Activated naive CD4-positive, alpha-beta T cell treated with anti-CD3 and anti-CD28 coated beads, Interleukin-2, amount 10 ng/mL, durations not matched to agents 7 days and 5 days (primary cell): ENCODE measurements around the gene GNLY.

Source experiments
- CTCF ChIA-PET: fragments of 350-600 bp; sonication (Branson Sonifier 250); formaldehyde crosslinking; loops from one replicate; lab custom pipeline; 2021; ENCODE audit warnings: antibody characterized with exemption; lab: Charles Lee
- DNase-seq: peaks from one replicate; pipeline ENCODE4 v3.0.0-alpha.2; 2020
- H3K27ac Mint-ChIP-seq: one replicate; pipeline ENCODE4 v1.8.0; 2021; ENCODE audit warnings: mild to moderate bottlenecking, moderate library complexity, mixed read lengths
- H3K27me3 Mint-ChIP-seq: one replicate; pipeline ENCODE4 v1.8.0; 2021; ENCODE audit warnings: mild to moderate bottlenecking, mixed read lengths
- H3K36me3 Mint-ChIP-seq: one replicate; pipeline ENCODE4 v1.8.0; 2021; ENCODE audit warnings: mixed read lengths
- H3K4me1 Mint-ChIP-seq: one replicate; pipeline ENCODE4 v1.8.0; 2021; ENCODE audit warnings: mixed read lengths
- H3K4me3 Mint-ChIP-seq: one replicate; pipeline ENCODE4 v1.8.0; 2021; ENCODE audit warnings: mild to moderate bottlenecking, moderate library complexity, mixed read lengths
- H3K9me3 Mint-ChIP-seq: one replicate; pipeline ENCODE4 v1.8.0; 2021; ENCODE audit warnings: mixed read lengths

The GNLY gene

DNA sequence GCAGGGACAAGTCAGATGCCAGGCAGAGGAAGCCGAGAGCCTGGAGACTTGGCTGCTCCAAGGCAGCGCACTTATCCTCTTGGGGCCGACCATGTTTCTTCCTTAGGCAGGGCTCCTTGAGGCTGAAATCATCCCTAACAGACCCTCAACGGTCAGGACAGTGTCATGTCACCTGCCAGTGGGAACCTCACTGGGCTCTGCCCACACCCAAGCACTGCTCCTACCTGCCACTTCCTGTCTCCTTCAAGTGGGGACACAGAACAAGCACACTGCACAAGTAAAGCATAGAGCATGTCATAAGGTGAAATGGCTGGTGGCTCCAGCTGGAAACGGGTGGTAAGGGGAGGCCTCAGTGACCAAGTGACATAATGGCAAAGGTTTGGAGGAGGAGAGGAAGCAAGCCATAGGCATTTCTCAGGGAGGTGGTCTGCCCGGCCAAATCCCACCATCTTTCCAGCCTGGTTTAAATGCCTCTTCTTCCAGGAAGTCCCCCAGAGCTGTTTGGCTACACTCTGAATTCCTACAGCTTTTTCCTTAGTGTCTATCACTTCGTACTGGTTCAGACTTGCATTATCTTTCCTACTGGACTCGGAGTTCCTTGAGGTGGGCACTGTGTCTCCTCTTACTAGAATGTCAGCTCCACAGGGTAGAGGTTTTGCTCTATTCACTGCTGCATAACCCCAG is 52.3 kb downstream of the GNLY start:
- Mint-ChIP-seq H3K4me3 (no peak overlapping the region), H3K27ac (no peak overlapping the region), H3K36me3 (no peaks in the 10 kb centered on the region), H3K4me1 (no peaks in the 10 kb centered on the region), H3K9me3 (no peaks in the 10 kb centered on the region), H3K27me3 (peaks cover 100% of the 10 kb centered on the region)
- CTCF ChIA-PET, result interaction anchor here (0.9 to 2.2 kb wide), 5 partner anchors 18 to 109 kb away, joined by 3 to 6 read pairs (median 3); no protein-coding TSS in a partner anchor
- DNase-seq, result no peak

DNA sequence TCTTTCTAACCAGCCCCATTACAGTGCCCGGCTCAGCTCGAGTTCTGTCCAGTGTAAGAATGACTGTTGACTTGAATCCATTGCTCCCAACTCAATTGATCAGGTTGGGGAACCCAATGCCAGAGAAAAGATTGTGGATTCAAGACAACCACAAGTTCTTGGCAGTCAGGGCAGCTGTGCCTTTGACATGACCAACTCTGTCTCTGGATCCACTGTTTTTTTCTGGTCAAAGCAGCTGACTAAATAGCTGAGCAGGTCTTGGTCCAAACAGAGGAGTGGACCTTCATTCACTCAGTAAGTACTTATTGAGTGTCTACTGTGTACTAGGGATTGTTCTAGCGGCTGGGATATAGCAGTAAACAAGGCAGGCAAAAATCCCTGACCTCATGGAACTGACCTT is 53.3 kb downstream of the GNLY start:
- no peaks in the 10 kb centered on the region for H3K9me3 Mint-ChIP-seq
- H3K4me3 Mint-ChIP-seq, result no peak overlapping the region
- H3K27me3 Mint-ChIP-seq, result peaks cover 100% of the 10 kb centered on the region
- DNase-seq, result no peak
- H3K27ac Mint-ChIP-seq, result no peak overlapping the region
- no peaks in the 10 kb centered on the region for H3K4me1 Mint-ChIP-seq
- H3K36me3 Mint-ChIP-seq, result no peaks in the 10 kb centered on the region
- CTCF ChIA-PET, result interaction anchor here (0.5 to 7.0 kb wide), 4 partner anchors 19 to 68 kb away, joined by 3 to 91 read pairs (median 3); no protein-coding TSS in a partner anchor

DNA sequence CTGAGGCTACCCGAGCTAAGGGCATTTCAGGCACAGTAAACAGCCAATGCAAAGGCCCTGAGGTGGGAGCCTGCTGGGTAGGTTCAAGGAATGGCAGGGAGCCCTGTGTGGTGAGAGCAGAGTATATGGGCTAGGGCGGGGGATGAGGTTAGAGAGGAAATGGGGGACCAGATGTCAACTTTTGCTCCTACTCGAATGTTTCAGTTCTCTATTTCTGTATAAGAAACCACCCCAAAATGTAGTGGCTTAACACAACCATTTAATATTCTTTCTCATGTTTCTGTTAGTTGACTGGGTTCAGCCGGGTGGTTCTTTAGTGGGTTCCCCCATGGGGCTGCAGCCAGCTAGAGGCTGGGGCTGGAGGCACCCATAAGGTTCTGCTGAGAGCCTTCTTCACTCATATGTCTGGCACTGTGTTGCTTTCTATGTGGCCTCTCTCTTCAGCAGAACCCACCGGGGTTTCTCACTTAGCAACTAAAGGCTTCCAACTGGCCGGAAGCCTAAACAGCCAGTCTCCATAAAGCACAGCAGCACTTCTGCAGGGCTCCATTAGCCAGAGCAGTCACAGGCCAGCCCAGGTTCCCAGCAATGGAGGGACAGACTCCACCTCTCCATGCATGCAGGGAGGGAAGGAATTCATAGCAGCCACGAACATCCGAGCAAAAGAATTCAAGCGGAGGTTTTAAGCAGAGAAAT is 54.0 kb downstream of the GNLY start:
- H3K4me1 Mint-ChIP-seq, result peaks cover 3% of the 10 kb centered on the region
- no peaks in the 10 kb centered on the region for H3K9me3 Mint-ChIP-seq
- H3K27ac Mint-ChIP-seq, result no peak overlapping the region
- peaks cover 100% of the 10 kb centered on the region for H3K27me3 Mint-ChIP-seq
- no peak for DNase-seq
- no peak overlapping the region for H3K4me3 Mint-ChIP-seq
- H3K36me3 Mint-ChIP-seq, result no peaks in the 10 kb centered on the region
- CTCF ChIA-PET, result interaction anchor here (1.1 to 7.0 kb wide), 5 partner anchors 13 to 332 kb away, joined by 3 to 91 read pairs (median 14); no protein-coding TSS in a partner anchor
